Ovary (tissue), 3 donors: ENCODE measurements around the gene PRRC2A.

Source experiments
- CTCF ChIP-seq, 3 donors: fragments of 450-650 bp in 2 of 3; fragments of 200-600 bp in 1 of 3; IDR thresholded peaks; one replicate each; pipeline versions ENCODE4 v1.5.1 to v1.8.0; 2016 to 2022; ENCODE audit warnings: antibody characterized with exemption in 3 of 3, mild to moderate bottlenecking in 1 of 3
- EP300 ChIP-seq: sonication (generic); formaldehyde crosslinking; IDR thresholded peaks from one replicate; pipeline ENCODE4 v1.6.1; 2017; ENCODE audit warnings: antibody characterized with exemption
- POLR2A ChIP-seq: fragments of 450-650 bp; IDR thresholded peaks from one replicate; pipeline ENCODE4 v1.6.1; 2017; ENCODE audit warnings: antibody characterized with exemption, mild to moderate bottlenecking, moderate library complexity
- donor health status: DM: no; HTN: no; CAD: no.

- TF ChIP-seq CTCF (IDR thresholded peaks at IDR 0.05) (no peak), POLR2A (no peak), EP300 (no peak)
These were observed 41.0 kb downstream of the PRRC2A start for GRCh38 chr6:31661262-31662123.
